ENCODE measurements around the gene CDH11. TPM values are rescaled to one million over a fixed set of nuclear protein-coding genes. Genes with fewer than 3 reads are reported as not detected.

Gene CDH11
- total RNA-seq, 1 experiment from 2014 or later = 5.4 TPM

DNA sequence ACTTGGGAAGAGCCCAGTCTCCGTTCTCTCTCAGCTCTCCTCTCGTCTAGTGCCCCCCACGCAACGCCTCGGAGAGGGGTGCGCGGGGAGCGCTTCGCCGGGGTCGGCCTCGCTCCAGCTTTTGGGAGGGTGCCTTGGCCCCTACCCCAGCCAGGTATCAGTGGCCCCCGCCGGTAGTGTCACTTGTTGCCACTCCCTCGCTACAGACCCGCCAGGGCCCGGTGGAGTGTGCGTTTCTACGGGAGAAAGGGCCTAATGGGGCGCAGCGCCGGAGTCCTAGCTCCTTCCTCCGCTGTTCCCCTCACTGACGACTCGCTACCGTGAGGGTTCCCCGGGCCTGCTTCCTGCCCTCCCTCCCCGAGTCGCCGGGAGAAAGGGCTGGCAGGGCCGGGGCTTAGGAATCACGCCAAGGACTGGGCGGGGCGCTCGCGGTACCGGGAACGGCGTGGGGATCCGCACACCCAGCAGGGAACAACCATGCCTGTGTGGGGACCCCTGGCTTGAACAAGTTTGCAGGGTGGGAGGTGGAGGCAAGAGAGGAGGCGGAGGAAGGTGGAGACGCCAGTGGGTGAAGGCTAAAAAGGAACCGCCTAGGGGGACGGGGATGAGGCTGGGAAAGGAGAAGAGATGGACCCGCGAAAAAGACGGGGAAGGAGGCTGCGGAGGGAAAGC is 997 bp upstream of the CDH11 start:
- Mint-ChIP-seq H3K36me3 (ENCODE audit: insufficient read depth in 1 of 3, low read depth in 3 of 3) (no peaks in the 10 kb centered on the region), H3K4me3 (peak overlapping the region; percentile 71 to 90), H3K4me1 (peaks cover 27 to 29% of the 10 kb centered on the region in 2 experiments), H3K27ac (no peak overlapping the region), H3K9me3 (no peaks in the 10 kb centered on the region), H3K27me3 (ENCODE audit: low read depth) (peaks cover 83% of the 10 kb centered on the region)
- no peak overlapping the region for H4K8ac ChIP-seq (replicated peaks; ENCODE audit: insufficient read length, low read depth, low read length)
- H3K27ac ChIP-seq (ENCODE audit: insufficient read length, low read depth, low read length) = no peak overlapping the region
- peaks cover 32% of the 10 kb centered on the region for H3K27me3 ChIP-seq (ENCODE audit: insufficient read depth, low read length)
- no peaks in the 10 kb centered on the region for H4K20me1 ChIP-seq (ENCODE audit: control insufficient read depth, insufficient read depth, insufficient read length)
- no peak overlapping the region for H3K56ac ChIP-seq (ENCODE audit: insufficient read length, low read depth, low read length)
- no peak overlapping the region for H3T11ph ChIP-seq (ENCODE audit: low read length)
- no peak overlapping the region for H3K18ac ChIP-seq (ENCODE audit: insufficient read length, low read depth, low read length)
- H3K79me2 ChIP-seq (ENCODE audit: insufficient read depth, low read length) = no peaks in the 10 kb centered on the region
- no CpG with 5 or more reads among the region's 48 CpGs for WGBS (ENCODE audit: extremely low coverage, insufficient read length, low lambda C conversion rate)
- no peak for TF ChIP-seq CTCF (conservative IDR thresholded peaks at IDR 0.05)
- H2BK120ac ChIP-seq (ENCODE audit: low read depth, low read length, poor library complexity, severe bottlenecking) = no peak overlapping the region
- DNase-seq = peak; percentile 35
- no peak overlapping the region for H2BK20ac ChIP-seq (ENCODE audit: low read depth, low read length, poor library complexity, severe bottlenecking)
- no peak overlapping the region for H2BK15ac ChIP-seq (ENCODE audit: low read depth, low read length)
- no peaks in the 10 kb centered on the region for H3K9me3 ChIP-seq (ENCODE audit: control insufficient read depth, low read depth, low read length)
- H4K91ac ChIP-seq (ENCODE audit: insufficient read length, low read depth, low read length) = no peak overlapping the region
- H3K79me1 ChIP-seq (ENCODE audit: insufficient read depth, low read depth, low read length, poor library complexity, severe bottlenecking) = no peaks in the 10 kb centered on the region
- H3K14ac ChIP-seq (ENCODE audit: insufficient read depth, low read length) = no peak overlapping the region
- H3K4me2 ChIP-seq (ENCODE audit: insufficient read depth, insufficient read length, low read length) = peak overlapping the region; percentile 88
- H3K23ac ChIP-seq (ENCODE audit: insufficient read length, low read depth, low read length) = no peak overlapping the region
- H2AFZ ChIP-seq (ENCODE audit: low read length) = no peak overlapping the region
- H4K5ac ChIP-seq (ENCODE audit: insufficient read length, low read depth, low read length) = no peak overlapping the region
- H2BK5ac ChIP-seq (ENCODE audit: insufficient read length, low read length) = no peak overlapping the region
- H3K4me1 ChIP-seq (ENCODE audit: insufficient read depth, low read length) = no peaks in the 10 kb centered on the region
- no peak overlapping the region for H3K9ac ChIP-seq (ENCODE audit: extremely low read depth, insufficient read length, low read length)
- no peak overlapping the region for H3K4ac ChIP-seq (ENCODE audit: low read depth, low read length)
- no peak overlapping the region for H2BK12ac ChIP-seq (ENCODE audit: insufficient read length, low read depth, low read length)
- H2AK5ac ChIP-seq (ENCODE audit: insufficient read length, low read length) = no peak overlapping the region
- peaks cover 34% of the 10 kb centered on the region for H3K23me2 ChIP-seq (ENCODE audit: insufficient read length, low read depth, low read length, poor library complexity, severe bottlenecking)
